ENCODE results near the gene PHLDB2.

Gene PHLDB2

GRCh38 chr3:111963424-111963823, 104.4 kb downstream of the PHLDB2 start:
- DNase-seq (ENCODE audit: low read depth in 2 of 2) = no peak

- no peak for DNase-seq (ENCODE audit: low read depth in 2 of 2)
These were observed 106.4 kb downstream of the PHLDB2 start for GRCh38 chr3:111965484-111965883.

- DNase-seq (ENCODE audit: low read depth in 2 of 2) = no peak
These were observed 108.0 kb downstream of the PHLDB2 start for GRCh38 chr3:111967068-111967467.

- DNase-seq (ENCODE audit: low read depth in 2 of 2) = peak; percentile 68 to 71
These were observed 108.7 kb downstream of the PHLDB2 start for GRCh38 chr3:111967651-111968274.

- DNase-seq (ENCODE audit: low read depth in 2 of 2) = no peak
These were observed 109.4 kb downstream of the PHLDB2 start for GRCh38 chr3:111968319-111969054.

- no peak for DNase-seq (ENCODE audit: low read depth in 2 of 2)
These were observed 111.3 kb downstream of the PHLDB2 start for GRCh38 chr3:111970376-111970775.

- DNase-seq (ENCODE audit: low read depth in 2 of 2) = no peak
These were observed 112.6 kb downstream of the PHLDB2 start for GRCh38 chr3:111971533-111972130.

- no peak for DNase-seq (ENCODE audit: low read depth in 2 of 2)
These were observed 113.8 kb downstream of the PHLDB2 start for GRCh38 chr3:111972891-111973290.

- DNase-seq (ENCODE audit: low read depth in 2 of 2) = no peak
These were observed 116.1 kb downstream of the PHLDB2 start for GRCh38 chr3:111975131-111975530.

- no peak for DNase-seq (ENCODE audit: low read depth in 2 of 2)
These were observed 117.2 kb downstream of the PHLDB2 start for GRCh38 chr3:111976254-111976653.

- peak; percentile 92 to 97 for DNase-seq (ENCODE audit: low read depth in 2 of 2)
These were observed 119.7 kb downstream of the PHLDB2 start, which contains the start of gene ABHD10 for GRCh38 chr3:111978583-111979433. Gene ABHD10, plus strand, starts transcription at chr3:111979026. Its CDS starts 36 bp downstream, at chr3:111979062.

GRCh38 chr3:111979434-111980038, 120.5 kb downstream of the PHLDB2 start:
- no peak for DNase-seq (ENCODE audit: low read depth in 2 of 2)

GRCh38 chr3:111980716-111981456, 121.8 kb downstream of the PHLDB2 start:
- DNase-seq (ENCODE audit: low read depth in 2 of 2) = peak in 1 of 2 donors; percentile 26

- no peak for DNase-seq (ENCODE audit: low read depth in 2 of 2)
These were observed 122.3 kb downstream of the PHLDB2 start for GRCh38 chr3:111981457-111981763.

- no peak for DNase-seq (ENCODE audit: low read depth in 2 of 2)
These were observed 125.7 kb downstream of the PHLDB2 start for GRCh38 chr3:111984636-111985298.

- no peak for DNase-seq (ENCODE audit: low read depth in 2 of 2)
These were observed 127.7 kb downstream of the PHLDB2 start for GRCh38 chr3:111986800-111987199.

- no peak for DNase-seq (ENCODE audit: low read depth in 2 of 2)
These were observed 130.1 kb downstream of the PHLDB2 start for GRCh38 chr3:111989061-111989678.

- no peak for DNase-seq (ENCODE audit: low read depth in 2 of 2)
These were observed 134.0 kb downstream of the PHLDB2 start for GRCh38 chr3:111993038-111993437.

- DNase-seq (ENCODE audit: low read depth in 2 of 2) = no peak
These were observed 139.8 kb downstream of the PHLDB2 start, which contains the start of gene TAGLN3 for GRCh38 chr3:111998636-111999483. Gene TAGLN3, plus strand, starts transcription at chr3:111998922. Its CDS starts 501 bp downstream, at chr3:111999423.
